Esophagus (tissue), 2 donors: ENCODE measurements around the gene IL17C. TPM values are rescaled to one million over a fixed set of nuclear protein-coding genes. Genes with fewer than 3 reads are reported as not detected.
"Not testable (repeated sequence)": the region's sequence is repeated elsewhere in the genome, so short reads cannot be mapped to it uniquely, and the experiment has no call there.

Source experiments
- H3K27ac ChIP-seq, 2 donors: one replicate each; pipeline ENCODE4 v1.5.1; 2013; ENCODE audit warnings: low read depth in 2 of 2, mild to moderate bottlenecking in 2 of 2, inconsistent platforms in 1 of 2, low read length in 1 of 2, moderate library complexity in 1 of 2
- H3K27me3 ChIP-seq, 2 donors: one replicate each; pipeline ENCODE4 v1.6.1; 2013; ENCODE audit warnings: low read length in 2 of 2, control low read depth in 1 of 2, mild to moderate bottlenecking in 1 of 2; ENCODE audit not compliant: insufficient read depth in 2 of 2, control insufficient read depth in 1 of 2
- H3K36me3 ChIP-seq, 2 donors: one replicate each; pipeline ENCODE4 v1.6.1; 2013; ENCODE audit warnings: low read length in 1 of 2; ENCODE audit not compliant: control insufficient read depth in 2 of 2, insufficient read depth in 2 of 2
- H3K4me1 ChIP-seq, 2 donors: one replicate each; pipeline ENCODE4 v1.6.1; 2013; ENCODE audit warnings: low read length in 1 of 2; ENCODE audit not compliant: control insufficient read depth in 2 of 2, insufficient read depth in 2 of 2
- H3K4me3 ChIP-seq, 2 donors: one replicate each; pipeline ENCODE4 v1.5.1; 2013; ENCODE audit warnings: low read length in 2 of 2, mild to moderate bottlenecking in 2 of 2, low read depth in 1 of 2, moderate library complexity in 1 of 2
- H3K9me3 ChIP-seq, 2 donors: one replicate each; pipeline ENCODE4 v1.6.1; 2013; ENCODE audit warnings: mild to moderate bottlenecking in 2 of 2, low read depth in 1 of 2, low read length in 1 of 2, moderate library complexity in 1 of 2; ENCODE audit not compliant: control insufficient read depth in 2 of 2, insufficient read depth in 1 of 2
- WGBS, 2 donors: extraction: QIAGEN DNeasy Blood & Tissue Kit; methylation state at CpG; one replicate each; pipeline ENCODE4 v1.1.7; 2013; 5-methylcytosine and 5-hydroxymethylcytosine counted together
- polyA plus RNA-seq, 2 donors: library from polyadenylated mRNA; stranded (reverse); fragments of 200-250 nt; gene quantifications; one replicate each; pipeline ENCODE4 v1.2.3, GENCODE V29; 2013
- donor health status: healthy with polysubstance abuse.
- donor health status: Bipolar disorder and iron deficiency.

Gene IL17C
- polyA plus RNA-seq, 2 donors: 0.07 to 0.59 TPM

GRCh38 chr16:88606148-88606757 is 32.1 kb upstream of the IL17C start:
- 90% methylated on average over 17 of the region's 17 CpGs for WGBS, 2 donors
- H3K36me3 ChIP-seq: peaks cover 11 to 42% of the 10 kb centered on the region in 2 donors
- peaks cover 6 to 9% of the 10 kb centered on the region in 2 donors for H3K4me1 ChIP-seq

DNA sequence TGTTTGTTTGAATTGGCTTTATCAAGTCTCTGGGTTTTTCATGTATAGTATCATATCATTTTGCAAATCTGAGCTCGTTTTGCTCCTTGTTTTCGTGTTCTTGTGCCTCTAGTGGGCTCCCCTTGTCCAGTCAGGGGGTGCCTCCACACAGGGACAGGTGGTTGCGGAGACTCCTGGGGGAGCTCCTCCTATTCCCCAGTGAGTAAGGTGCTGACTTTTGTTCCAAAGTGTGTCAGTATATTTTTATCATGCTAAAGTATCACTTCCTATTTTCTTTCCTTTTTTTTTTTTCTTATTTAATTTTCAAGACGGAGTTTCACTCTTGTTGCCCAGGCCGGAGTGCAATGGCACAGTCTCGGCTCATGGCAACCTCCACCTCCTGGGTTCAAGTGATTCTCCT is 30.3 kb upstream of the IL17C start:
- H3K27ac ChIP-seq: no peak overlapping the region
- no peaks in the 10 kb centered on the region for H3K9me3 ChIP-seq
- no peak overlapping the region for H3K4me3 ChIP-seq
- 89 to 91% methylated on average over 6 of the region's 6 CpGs for WGBS, 2 donors
- H3K4me1 ChIP-seq: peaks cover 2% of the 10 kb centered on the region in 2 donors
- H3K36me3 ChIP-seq: peaks cover 19 to 42% of the 10 kb centered on the region in 2 donors
- no peaks in the 10 kb centered on the region for H3K27me3 ChIP-seq

More at GRCh38 chr16:88606148-88606757, 32.1 kb upstream of the IL17C start:
- Histone ChIP-seq H3K4me3 (no peak overlapping the region), H3K9me3 (no peaks in the 10 kb centered on the region), H3K27ac (no peak overlapping the region), H3K27me3 (no peaks in the 10 kb centered on the region)

- H3K27ac ChIP-seq, H3K9me3 ChIP-seq, H3K27me3 ChIP-seq, H3K4me1 ChIP-seq, H3K4me3 ChIP-seq: not testable (repeated sequence)
- peaks cover 19 to 45% of the 10 kb centered on the region in 2 donors for H3K36me3 ChIP-seq
- WGBS, 2 donors: 91 to 96% methylated on average over 8 of the region's 8 CpGs
Measured at GRCh38 chr16:88609426-88609825, 28.9 kb upstream of the IL17C start.

DNA sequence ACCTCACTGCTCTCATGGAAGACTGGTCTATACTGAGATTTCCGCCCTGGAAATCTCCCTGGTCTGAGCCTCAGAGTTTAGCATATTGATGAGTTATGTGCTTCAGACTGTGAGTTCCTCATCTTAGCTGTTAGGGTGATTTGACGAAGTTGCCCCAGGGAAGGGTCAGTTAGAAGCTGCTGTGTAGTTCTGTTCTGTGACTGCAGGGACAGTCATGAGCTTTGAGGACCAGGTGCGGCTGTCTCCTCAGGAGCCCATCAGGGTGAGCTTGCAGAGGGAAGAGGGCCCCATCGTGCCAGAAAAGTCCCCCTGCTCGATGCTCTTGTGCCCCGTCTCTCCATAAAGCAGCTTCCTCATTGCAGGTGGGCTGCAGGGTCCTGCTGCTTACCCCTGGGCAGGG is 28.3 kb upstream of the IL17C start:
- Histone ChIP-seq H3K27me3 (no peaks in the 10 kb centered on the region), H3K9me3 (no peaks in the 10 kb centered on the region), H3K4me1 (peaks cover 2% of the 10 kb centered on the region in 2 donors), H3K4me3 (no peak overlapping the region), H3K36me3 (peaks cover 19 to 49% of the 10 kb centered on the region in 2 donors), H3K27ac (no peak overlapping the region)
- 93 to 94% methylated on average over 6 of the region's 6 CpGs for WGBS, 2 donors

- Histone ChIP-seq H3K4me1 (no peaks in the 10 kb centered on the region), H3K9me3 (no peaks in the 10 kb centered on the region), H3K27ac (no peak overlapping the region), H3K4me3 (no peak overlapping the region), H3K27me3 (no peaks in the 10 kb centered on the region), H3K36me3 (peaks cover 19 to 46% of the 10 kb centered on the region in 2 donors)
- 86 to 90% methylated on average over 47 to 49 of the region's 49 CpGs for WGBS, 2 donors
Measured at GRCh38 chr16:88610909-88611812, 27.2 kb upstream of the IL17C start.

- Histone ChIP-seq H3K9me3 (no peaks in the 10 kb centered on the region), H3K36me3 (peaks cover 24 to 37% of the 10 kb centered on the region in 2 donors), H3K4me1 (peaks cover 0 to 5% of the 10 kb centered on the region in 2 donors), H3K27ac (no peak overlapping the region), H3K27me3 (no peaks in the 10 kb centered on the region), H3K4me3 (no peak overlapping the region)
- 85 to 88% methylated on average over 10 of the region's 10 CpGs for WGBS, 2 donors
Measured at GRCh38 chr16:88613293-88613692, 25.1 kb upstream of the IL17C start.

DNA sequence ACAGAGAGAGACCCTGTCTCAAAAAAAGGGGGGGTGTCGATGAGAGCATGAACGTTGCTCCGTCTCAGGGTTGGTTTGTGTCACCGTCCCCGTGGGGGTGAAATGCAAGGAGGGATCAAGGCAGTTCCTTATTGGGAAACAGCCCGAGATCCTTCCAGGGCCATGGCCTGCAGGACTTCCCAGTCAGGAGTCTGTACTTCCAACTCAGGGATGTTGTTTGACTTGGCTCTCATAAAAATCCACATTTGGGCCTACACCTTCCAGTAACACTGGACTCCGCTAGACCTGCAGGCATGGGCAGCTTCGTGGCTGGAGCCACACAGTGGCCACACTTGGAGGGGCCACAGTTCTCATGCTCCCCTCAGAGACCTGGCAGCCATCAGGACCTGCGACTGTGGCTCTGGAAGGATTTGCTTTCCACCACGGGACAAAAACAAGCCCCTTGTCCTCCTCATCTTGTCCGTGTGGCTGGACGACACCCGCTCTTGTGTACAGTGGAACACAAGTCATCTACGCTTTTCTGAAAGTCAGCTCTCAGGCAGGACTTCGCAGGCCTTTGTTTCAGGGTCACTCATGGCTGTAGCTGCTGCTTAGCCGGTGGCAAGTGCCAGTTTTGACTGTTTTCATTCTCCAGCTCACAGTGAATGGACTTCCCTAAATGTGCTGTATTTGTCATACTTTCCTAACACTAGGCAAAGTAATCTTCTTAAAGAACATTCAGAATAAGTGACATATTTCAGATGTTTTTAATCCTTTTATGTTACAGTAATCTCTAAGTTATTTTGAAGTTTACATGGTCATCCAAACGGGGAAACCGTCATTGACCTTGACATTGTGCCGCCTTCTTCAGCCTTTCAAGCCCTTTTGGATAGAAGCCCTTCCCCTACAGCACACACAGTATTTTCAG is 24.2 kb upstream of the IL17C start:
- Histone ChIP-seq H3K36me3 (peaks cover 24 to 40% of the 10 kb centered on the region in 2 donors), H3K4me1 (peaks cover 0 to 5% of the 10 kb centered on the region in 2 donors), H3K9me3 (no peaks in the 10 kb centered on the region), H3K27me3 (no peaks in the 10 kb centered on the region), H3K27ac (no peak overlapping the region), H3K4me3 (no peak overlapping the region)
- WGBS, 2 donors: 80 to 83% methylated on average over 19 of the region's 19 CpGs

- no peak overlapping the region for H3K27ac ChIP-seq
- no peaks in the 10 kb centered on the region for H3K9me3 ChIP-seq
- H3K4me1 ChIP-seq: peaks cover 0 to 5% of the 10 kb centered on the region in 2 donors
- peaks cover 21 to 44% of the 10 kb centered on the region in 2 donors for H3K36me3 ChIP-seq
- H3K27me3 ChIP-seq: no peaks in the 10 kb centered on the region
- no peak overlapping the region for H3K4me3 ChIP-seq
- 84 to 91% methylated on average over 19 of the region's 19 CpGs for WGBS, 2 donors
Measured at GRCh38 chr16:88614818-88615580, 23.4 kb upstream of the IL17C start.
